K562 (cell line): ENCODE data around the gene DENND6B. TPM values are rescaled to one million over a fixed set of nuclear protein-coding genes. Genes with fewer than 3 reads are reported as not detected.

Experiments used
- ATAC-seq: fragments of 200-7000 bp; cut with Tn5 transposase; 3 replicates; pipeline ENCODE4 v1.9.1; 2020; ENCODE audit warnings: moderate library complexity
- BruUV-seq: library from RNA; stranded (reverse); fragments of 400-500 nt; replicated peaks from 2 replicates; lab custom pipeline; 2021; lab: Mats Ljungman, UMichigan
- CTCF ChIA-PET: fragments of 300-600 bp; formaldehyde crosslinking; extraction: SDS; loops from one replicate; lab custom pipeline; 2021; ENCODE audit warnings: low intra/inter-chr PET ratio; lab: Yijun Ruan, JAX
- POLR2A ChIA-PET: fragments of 300-600, 350-650 bp; sonication (Branson Sonifier 250); formaldehyde crosslinking; extraction: SDS; loops from one replicate; lab custom pipeline; 2021; ENCODE audit warnings: antibody characterized with exemption, inconsistent platforms; lab: Yijun Ruan, JAX
- DNase-seq, 4 experiments: peaks; one replicate each; pipeline versions ENCODE4 v3.0.0 to v3.0.0-alpha.2; 2011 to 2018; ENCODE audit warnings: low spot score in 3 of 4, mixed read lengths in 3 of 4; ENCODE audit errors: extremely low read depth in 1 of 4
- FAIRE-seq: peaks from 2 replicates; lab custom pipeline; 2011; peaks lifted over from hg19 to GRCh38; lab: Jason Lieb, UNC
- H2AFZ ChIP-seq: 2 replicates; pipeline ENCODE4 v1.6.0; 2011; ENCODE audit warnings: low read depth, low read length, control low read depth, inconsistent platforms
- H3K27ac ChIP-seq: fragments of 200-600 bp; 3 replicates; pipeline ENCODE4 v1.8.0; 2011; ENCODE audit warnings: low read depth, mild to moderate bottlenecking, control low read depth, inconsistent platforms, low read length, moderate library complexity, mixed read lengths; ENCODE audit errors: extremely low read depth
- H3K27me3 ChIP-seq, 2 experiments: fragments of 300-600 bp in 1 of 2; 2 replicates in 1 of 2; 3 replicates in 1 of 2; pipeline versions ENCODE4 v1.6.0 to v1.8.0; 2011; ENCODE audit warnings: inconsistent platforms in 2 of 2, low read length in 2 of 2, mild to moderate bottlenecking in 1 of 2, mixed read lengths in 1 of 2, moderate library complexity in 1 of 2; ENCODE audit not compliant: control insufficient read depth in 2 of 2, insufficient read depth in 2 of 2
- H3K36me3 ChIP-seq: fragments of 300-600 bp; 3 replicates; pipeline ENCODE4 v1.8.0; 2011; ENCODE audit warnings: mild to moderate bottlenecking, low read length, inconsistent platforms; ENCODE audit not compliant: control insufficient read depth, insufficient read depth
- H3K4me1 ChIP-seq, 2 experiments: fragments of 200-600 bp in 1 of 2; replicated peaks in 1 of 2; 2 replicates in 1 of 2; 3 replicates in 1 of 2; pipeline versions ENCODE4 v1.5.1 to v1.8.0; 2011; ENCODE audit warnings: inconsistent platforms in 2 of 2, low read length in 2 of 2, mild to moderate bottlenecking in 1 of 2, mixed read lengths in 1 of 2, moderate library complexity in 1 of 2; ENCODE audit not compliant: control insufficient read depth in 2 of 2, insufficient read depth in 2 of 2
- H3K4me2 ChIP-seq: 2 replicates; pipeline ENCODE4 v1.6.1; 2011; ENCODE audit warnings: low read length, control low read depth, inconsistent platforms, mixed read lengths; ENCODE audit not compliant: insufficient read depth
- H3K4me3 ChIP-seq: fragments of 200-600 bp; sonication (generic), shearing (Covaris generic); 2 replicates; pipeline ENCODE4 v1.5.1; 2016; ENCODE audit warnings: control low read depth, inconsistent platforms
- H3K79me2 ChIP-seq: fragments of 200-600 bp; 3 replicates; pipeline ENCODE4 v1.8.0; 2011; ENCODE audit warnings: low read length, inconsistent platforms; ENCODE audit not compliant: control insufficient read depth, insufficient read depth
- H3K9ac ChIP-seq, 2 experiments: 2 replicates each; pipeline versions ENCODE4 v1.6.0 to v1.6.1; 2011; ENCODE audit warnings: low read depth in 2 of 2, low read length in 2 of 2, control low read depth in 1 of 2, inconsistent platforms in 1 of 2, mild to moderate bottlenecking in 1 of 2, mixed read lengths in 1 of 2; ENCODE audit not compliant: insufficient read depth in 1 of 2
- H3K9me1 ChIP-seq: one replicate; pipeline ENCODE4 v1.6.0; 2011; ENCODE audit warnings: inconsistent platforms, mild to moderate bottlenecking, low read length, moderate library complexity; ENCODE audit not compliant: control insufficient read depth, insufficient read depth
- H3K9me3 ChIP-seq: replicated peaks from 2 replicates; pipeline ENCODE4 v1.5.1; 2011; ENCODE audit warnings: low read depth, low read length, inconsistent platforms; ENCODE audit not compliant: control insufficient read depth, insufficient read depth
- H4K20me1 ChIP-seq: replicated peaks from 2 replicates; pipeline ENCODE4 v1.6.1; 2011; ENCODE audit warnings: low read length, inconsistent platforms, mixed read lengths; ENCODE audit not compliant: control insufficient read depth, insufficient read depth
- CREB3 ChIP-seq: fragments of 450-650 bp; conservative IDR thresholded peaks from 2 replicates; pipeline ENCODE4 v1.6.1; 2016; ENCODE audit warnings: missing genetic modification characterization, low read depth, mild to moderate bottlenecking, missing compliant biosample characterization, moderate library complexity
- PKNOX1 ChIP-seq: fragments of 450-650 bp; IDR thresholded peaks from 2 replicates; pipeline ENCODE4 v1.6.1; 2016
- PTTG1 ChIP-seq: fragments of 450-650 bp; IDR thresholded peaks from 2 replicates; pipeline ENCODE4 v1.6.1; 2016; ENCODE audit warnings: low read depth, mild to moderate bottlenecking, missing genetic modification characterization, missing compliant biosample characterization
- RBFOX2 ChIP-seq: fragments of 200-400 bp; formaldehyde crosslinking; IDR thresholded peaks from 2 replicates; pipeline ENCODE4 v1.6.1; 2017; ENCODE audit warnings: low read depth, mild to moderate bottlenecking, low read length, moderate library complexity
- YY1 ChIP-seq, 3 experiments: IDR thresholded peaks; 2 replicates each; pipeline ENCODE4 v1.6.1; 2011; ENCODE audit warnings: low read length in 2 of 3, mild to moderate bottlenecking in 2 of 3, moderate library complexity in 2 of 3, borderline replicate concordance in 1 of 3, control low read depth in 1 of 3, low read depth in 1 of 3; ENCODE audit not compliant: insufficient read depth in 3 of 3, insufficient replicate concordance in 2 of 3, control insufficient read depth in 1 of 3, insufficient read length in 1 of 3; ENCODE audit errors: extremely low read depth in 1 of 3
- WGBS: fragments of 100-300 bp; shearing (Covaris generic); methylation state at CpG from one replicate; pipeline ENCODE4 v1.1.6; 2016; ENCODE audit warnings: low coverage, mixed read lengths; ENCODE audit not compliant: insufficient coverage; ENCODE audit errors: missing lambda C conversion rate; 5-methylcytosine and 5-hydroxymethylcytosine counted together
- in situ Hi-C: fragments of 300-500 bp; cut with MboI; formaldehyde crosslinking; loops from 4 replicates; pipeline ENCODE4 v1.15.0; 2018; ENCODE audit warnings: inconsistent platforms, mixed read lengths
- intact Hi-C: fragments of 100-400 bp; cut with micrococcal nuclease; formaldehyde crosslinking; loops from 2 replicates; pipeline ENCODE4 v1.14.2; 2022
- polyA plus RNA-seq, 8 experiments: library from polyadenylated mRNA; depleted of rRNA in 4 of 8; stranded (reverse) in 5 of 8; unstranded in 3 of 8; fragments of >200 nt; fragmentation: Nextera tagmentation in 2 of 8; fragmentation: Illumina TruSeq in 1 of 8; extraction: Ambion mirVana in 2 of 8; extraction: Trizol in 1 of 8; gene quantifications; 2 replicates each; pipeline versions ENCODE4 v1.2.1 to v1.2.3, GENCODE V29; 2011 to 2014; ENCODE audit warnings: inconsistent platforms in 1 of 8, missing spikeins in 1 of 8
- total RNA-seq, 7 experiments: library from RNA; depleted of rRNA in 6 of 7; stranded (reverse); fragments of >200 nt in 6 of 7; fragmentation: Illumina TruSeq in 2 of 7; extraction: Trizol in 2 of 7; gene quantifications; 2 replicates each; pipeline versions ENCODE4 v1.2.1 to v1.2.3, GENCODE V29; 2011 to 2021; ENCODE audit warnings: low replicate concordance in 1 of 7

The DENND6B gene
- total and polyA plus RNA-seq, 9 of the 15 experiments (the other 6 are each of a cell fraction or from before 2014, with no cell fraction given), result 0.07 to 3.7 (median 1.5) TPM

- Histone ChIP-seq H3K9me3 (no peaks in the 10 kb centered on the region), H3K4me3 (no peak overlapping the region), H3K4me1 (peaks cover 15 to 90% of the 10 kb centered on the region in 2 experiments; a peak in 4 of 5 replicates), H4K20me1 (no peaks in the 10 kb centered on the region), H3K27me3 (no peaks in the 10 kb centered on the region), H3K9ac (peak overlapping the region in 1 of 2 experiments; percentile 78; a peak in 2 of 4 replicates), H3K9me1 (no peaks in the 10 kb centered on the region), H3K79me2 (peaks cover 27% of the 10 kb centered on the region), H3K36me3 (peaks cover 44% of the 10 kb centered on the region; the same call in 1 of the 3 replicates), H2AFZ (no peak overlapping the region), H3K4me2 (no peak overlapping the region), H3K27ac (no peak overlapping the region)
- TF ChIP-seq YY1 (IDR thresholded peaks at IDR 0.05; ENCODE audit: borderline replicate concordance in 1 of 3, control insufficient read depth in 1 of 3, extremely low read depth in 1 of 3, insufficient read depth in 3 of 3, insufficient read length in 1 of 3, insufficient replicate concordance in 2 of 3, low read depth in 1 of 3, low read length in 2 of 3), result no peak
- no peak for TF ChIP-seq PKNOX1
- TF ChIP-seq PTTG1 (tag), result no peak
- no peak for TF ChIP-seq CREB3 (tag)
- 0 out of 2 replicates have a peak, but pooled peaks have one; percentile 12 for TF ChIP-seq RBFOX2
- no TSS peak for BruUV-seq
- no peak for FAIRE-seq
- intact Hi-C loops, result no loop called here
- ChIA-PET CTCF (no interaction called here), POLR2A (interaction anchor here (1.0 kb wide), 1 partner anchor 13 kb away, joined by 3 read pairs; no protein-coding TSS in a partner anchor)
- in situ Hi-C loops, result no loop called here
- ATAC-seq, result no peak
- WGBS, result no CpG with 5 or more reads among the region's 15 CpGs
- no peak for DNase-seq
Observed at GRCh38 chr22:50259302-50259701, 67.5 kb downstream of the DENND6B start.

Other genes starting within 250 kb of the DENND6B start
Only the 7 nearest of the 20 such genes appear.
- gene SELENOO, start 126.0 kb downstream of the DENND6B start, total RNA-seq (2014; rRNA removed), result 23.5 and 30.4 TPM in 2 replicates
- 0.93 and 1.8 TPM in 2 replicates for gene SELENOO, start 126.0 kb downstream of the DENND6B start, total RNA-seq (2014; rRNA removed; fragmentation: Illumina TruSeq; extraction: Trizol)
- gene SELENOO, start 126.0 kb downstream of the DENND6B start, total RNA-seq (2015; rRNA removed; fragmentation: Illumina TruSeq; extraction: Trizol), result 8.3 and 9.2 TPM in 2 replicates
- gene SELENOO, start 126.0 kb downstream of the DENND6B start, total RNA-seq (2021), result 22.6 and 24.4 TPM in 2 replicates
- gene SELENOO, start 126.0 kb downstream of the DENND6B start, polyA plus RNA-seq (2011; rRNA removed), result 9.7 and 14.9 TPM in 2 replicates
- gene SELENOO, start 126.0 kb downstream of the DENND6B start, polyA plus RNA-seq (2014; fragmentation: Illumina TruSeq; extraction: Trizol), result 2.2 and 11.6 TPM in 2 replicates
- under 1 TPM; 0.37 to 0.84 TPM for gene SELENOO, start 126.0 kb downstream of the DENND6B start, polyA plus RNA-seq (2014; fragmentation: Nextera tagmentation; extraction: Ambion mirVana)
- 24.3 and 24.9 TPM in 2 replicates for gene SELENOO, start 126.0 kb downstream of the DENND6B start, polyA plus RNA-seq (2014; rRNA removed)
- gene TUBGCP6, start 82.0 kb downstream of the DENND6B start, total RNA-seq (2014; rRNA removed), result 23.2 and 25.1 TPM in 2 replicates
- 4.1 and 6.0 TPM in 2 replicates for gene TUBGCP6, start 82.0 kb downstream of the DENND6B start, total RNA-seq (2014; rRNA removed; fragmentation: Illumina TruSeq; extraction: Trizol)
- 9.7 and 10.3 TPM in 2 replicates for gene TUBGCP6, start 82.0 kb downstream of the DENND6B start, total RNA-seq (2015; rRNA removed; fragmentation: Illumina TruSeq; extraction: Trizol)
- 31.1 and 33.0 TPM in 2 replicates for gene TUBGCP6, start 82.0 kb downstream of the DENND6B start, total RNA-seq (2021)
- 10.1 and 17.7 TPM in 2 replicates for gene TUBGCP6, start 82.0 kb downstream of the DENND6B start, polyA plus RNA-seq (2011; rRNA removed)
- 9.3 and 15.1 TPM in 2 replicates for gene TUBGCP6, start 82.0 kb downstream of the DENND6B start, polyA plus RNA-seq (2014; fragmentation: Illumina TruSeq; extraction: Trizol)
- 1 to 10 TPM in 1 of 2 experiments, under 1 TPM in 1; 0.76 to 1.2 TPM for gene TUBGCP6, start 82.0 kb downstream of the DENND6B start, polyA plus RNA-seq (2014; fragmentation: Nextera tagmentation; extraction: Ambion mirVana)
- gene TUBGCP6, start 82.0 kb downstream of the DENND6B start, polyA plus RNA-seq (2014; rRNA removed), result 26.8 and 29.9 TPM in 2 replicates
- gene HDAC10, start 75.7 kb downstream of the DENND6B start, total RNA-seq (2014; rRNA removed), result 16.4 and 21.4 TPM in 2 replicates
- gene HDAC10, start 75.7 kb downstream of the DENND6B start, total RNA-seq (2014; rRNA removed; fragmentation: Illumina TruSeq; extraction: Trizol), result 1.2 and 2.1 TPM in 2 replicates
- 7.0 and 10.9 TPM in 2 replicates for gene HDAC10, start 75.7 kb downstream of the DENND6B start, total RNA-seq (2015; rRNA removed; fragmentation: Illumina TruSeq; extraction: Trizol)
- 37.3 and 44.2 TPM in 2 replicates for gene HDAC10, start 75.7 kb downstream of the DENND6B start, total RNA-seq (2021)
- 6.5 and 18.6 TPM in 2 replicates for gene HDAC10, start 75.7 kb downstream of the DENND6B start, polyA plus RNA-seq (2011; rRNA removed)
- gene HDAC10, start 75.7 kb downstream of the DENND6B start, polyA plus RNA-seq (2014; fragmentation: Illumina TruSeq; extraction: Trizol), result 6.3 and 14.4 TPM in 2 replicates
- gene HDAC10, start 75.7 kb downstream of the DENND6B start, polyA plus RNA-seq (2014; fragmentation: Nextera tagmentation; extraction: Ambion mirVana), result under 1 TPM; 0.10 to 0.23 TPM
- gene HDAC10, start 75.7 kb downstream of the DENND6B start, polyA plus RNA-seq (2014; rRNA removed), result 29.0 and 35.7 TPM in 2 replicates
- 45.2 and 45.5 TPM in 2 replicates for gene MAPK12, start 65.3 kb downstream of the DENND6B start, total RNA-seq (2014; rRNA removed)
- gene MAPK12, start 65.3 kb downstream of the DENND6B start, total RNA-seq (2014; rRNA removed; fragmentation: Illumina TruSeq; extraction: Trizol), result 5.7 and 11.1 TPM in 2 replicates
- gene MAPK12, start 65.3 kb downstream of the DENND6B start, total RNA-seq (2015; rRNA removed; fragmentation: Illumina TruSeq; extraction: Trizol), result 32.9 and 33.8 TPM in 2 replicates
- gene MAPK12, start 65.3 kb downstream of the DENND6B start, total RNA-seq (2021), result 68.4 and 69.1 TPM in 2 replicates
- 30.6 and 45.2 TPM in 2 replicates for gene MAPK12, start 65.3 kb downstream of the DENND6B start, polyA plus RNA-seq (2011; rRNA removed)
- gene MAPK12, start 65.3 kb downstream of the DENND6B start, polyA plus RNA-seq (2014; fragmentation: Illumina TruSeq; extraction: Trizol), result 32.8 and 35.5 TPM in 2 replicates
- gene MAPK12, start 65.3 kb downstream of the DENND6B start, polyA plus RNA-seq (2014; fragmentation: Nextera tagmentation; extraction: Ambion mirVana), result 1 to 10 TPM in 1 of 2 experiments, under 1 TPM in 1; 0.79 to 4.0 TPM
- 69.4 and 71.5 TPM in 2 replicates for gene MAPK12, start 65.3 kb downstream of the DENND6B start, polyA plus RNA-seq (2014; rRNA removed)
- gene MAPK11, start 56.6 kb downstream of the DENND6B start, total RNA-seq (2014; rRNA removed), result 9.6 and 9.8 TPM in 2 replicates
- gene MAPK11, start 56.6 kb downstream of the DENND6B start, total RNA-seq (2014; rRNA removed; fragmentation: Illumina TruSeq; extraction: Trizol), result 1.9 and 2.5 TPM in 2 replicates
- gene MAPK11, start 56.6 kb downstream of the DENND6B start, total RNA-seq (2015; rRNA removed; fragmentation: Illumina TruSeq; extraction: Trizol), result 5.3 and 5.8 TPM in 2 replicates
- gene MAPK11, start 56.6 kb downstream of the DENND6B start, total RNA-seq (2021), result 12.8 and 14.6 TPM in 2 replicates
- gene MAPK11, start 56.6 kb downstream of the DENND6B start, polyA plus RNA-seq (2011; rRNA removed), result 5.1 and 7.0 TPM in 2 replicates
- 5.7 and 7.0 TPM in 2 replicates for gene MAPK11, start 56.6 kb downstream of the DENND6B start, polyA plus RNA-seq (2014; fragmentation: Illumina TruSeq; extraction: Trizol)
- gene MAPK11, start 56.6 kb downstream of the DENND6B start, polyA plus RNA-seq (2014; fragmentation: Nextera tagmentation; extraction: Ambion mirVana), result under 1 TPM; 0.06 to 0.10 TPM
- gene MAPK11, start 56.6 kb downstream of the DENND6B start, polyA plus RNA-seq (2014; rRNA removed), result 10.6 and 11.5 TPM in 2 replicates
- gene PLXNB2, start 19.4 kb downstream of the DENND6B start, total RNA-seq (2014; rRNA removed), result 16.9 and 22.7 TPM in 2 replicates
- gene PLXNB2, start 19.4 kb downstream of the DENND6B start, total RNA-seq (2014; rRNA removed; fragmentation: Illumina TruSeq; extraction: Trizol), result 3.2 and 4.8 TPM in 2 replicates
- 9.9 and 11.3 TPM in 2 replicates for gene PLXNB2, start 19.4 kb downstream of the DENND6B start, total RNA-seq (2015; rRNA removed; fragmentation: Illumina TruSeq; extraction: Trizol)
- 45.1 and 48.0 TPM in 2 replicates for gene PLXNB2, start 19.4 kb downstream of the DENND6B start, total RNA-seq (2021)
- gene PLXNB2, start 19.4 kb downstream of the DENND6B start, polyA plus RNA-seq (2011; rRNA removed), result 17.4 and 26.1 TPM in 2 replicates
- gene PLXNB2, start 19.4 kb downstream of the DENND6B start, polyA plus RNA-seq (2014; fragmentation: Illumina TruSeq; extraction: Trizol), result 13.6 and 22.0 TPM in 2 replicates
- under 1 TPM; 0.15 to 0.81 TPM for gene PLXNB2, start 19.4 kb downstream of the DENND6B start, polyA plus RNA-seq (2014; fragmentation: Nextera tagmentation; extraction: Ambion mirVana)
- gene PLXNB2, start 19.4 kb downstream of the DENND6B start, polyA plus RNA-seq (2014; rRNA removed), result 20.7 and 24.6 TPM in 2 replicates
- gene PPP6R2, start 16.3 kb upstream of the DENND6B start, total RNA-seq (2014; rRNA removed), result 33.6 and 45.2 TPM in 2 replicates
- 7.7 and 9.2 TPM in 2 replicates for gene PPP6R2, start 16.3 kb upstream of the DENND6B start, total RNA-seq (2014; rRNA removed; fragmentation: Illumina TruSeq; extraction: Trizol)
- gene PPP6R2, start 16.3 kb upstream of the DENND6B start, total RNA-seq (2015; rRNA removed; fragmentation: Illumina TruSeq; extraction: Trizol), result 21.4 and 22.1 TPM in 2 replicates
- gene PPP6R2, start 16.3 kb upstream of the DENND6B start, total RNA-seq (2021), result 35.8 and 39.8 TPM in 2 replicates
- 24.1 and 33.0 TPM in 2 replicates for gene PPP6R2, start 16.3 kb upstream of the DENND6B start, polyA plus RNA-seq (2011; rRNA removed)
- 17.9 and 28.4 TPM in 2 replicates for gene PPP6R2, start 16.3 kb upstream of the DENND6B start, polyA plus RNA-seq (2014; fragmentation: Illumina TruSeq; extraction: Trizol)
- gene PPP6R2, start 16.3 kb upstream of the DENND6B start, polyA plus RNA-seq (2014; fragmentation: Nextera tagmentation; extraction: Ambion mirVana), result under 1 TPM; 0.32 to 0.74 TPM
- 37.5 and 39.3 TPM in 2 replicates for gene PPP6R2, start 16.3 kb upstream of the DENND6B start, polyA plus RNA-seq (2014; rRNA removed)